C4-2B (cell line): Measurements from ENCODE around the gene LTBP1.
A peak's percentile ranks its signal among the peaks of the same experiment; 100 is the strongest.

ENCODE experiments used
- H3K27ac ChIP-seq: fragments of 450-650 bp; 2 replicates; pipeline ENCODE4 v1.5.1; 2017
- CTCF ChIP-seq: fragments of 450-650 bp; conservative IDR thresholded peaks from 2 replicates; pipeline ENCODE4 v1.5.1; 2017; ENCODE audit warnings: mild to moderate bottlenecking
- ZFX ChIP-seq: fragments of 450-650 bp; IDR thresholded peaks from 2 replicates; pipeline ENCODE4 v1.6.1; 2017

Gene LTBP1

GRCh38 chr2:33121416-33121815 is 174.7 kb downstream of the LTBP1 start:
- no peak for TF ChIP-seq ZFX
- no peak overlapping the region for H3K27ac ChIP-seq

- no peak for TF ChIP-seq CTCF
- TF ChIP-seq ZFX = no peak
- H3K27ac ChIP-seq = no peak overlapping the region
Measured at GRCh38 chr2:33121925-33122324, 175.2 kb downstream of the LTBP1 start.

- TF ChIP-seq CTCF (no peak), ZFX (no peak)
Measured at GRCh38 chr2:33122726-33123125, 176.0 kb downstream of the LTBP1 start.

GRCh38 chr2:33123216-33123615 is 176.5 kb downstream of the LTBP1 start:
- TF ChIP-seq ZFX (no peak), CTCF (no peak)
- H3K27ac ChIP-seq = no peak overlapping the region

More at GRCh38 chr2:33122726-33123125, 176.0 kb downstream of the LTBP1 start:
- H3K27ac ChIP-seq = no peak overlapping the region

- TF ChIP-seq ZFX (no peak), CTCF (peak; percentile 9; the same call in 1 of the 2 replicates)
- H3K27ac ChIP-seq = no peak overlapping the region
Measured at GRCh38 chr2:33126552-33126951, 179.8 kb downstream of the LTBP1 start.

- TF ChIP-seq ZFX (no peak), CTCF (no peak)
Measured at GRCh38 chr2:33126958-33127357, 180.2 kb downstream of the LTBP1 start.

GRCh38 chr2:33129263-33130053 is 182.7 kb downstream of the LTBP1 start:
- TF ChIP-seq CTCF (no peak), ZFX (no peak)
- no peak overlapping the region for H3K27ac ChIP-seq

More at GRCh38 chr2:33126958-33127357, 180.2 kb downstream of the LTBP1 start:
- no peak overlapping the region for H3K27ac ChIP-seq

GRCh38 chr2:33130054-33130447 is 183.3 kb downstream of the LTBP1 start:
- TF ChIP-seq ZFX (no peak), CTCF (no peak)
- H3K27ac ChIP-seq = no peak overlapping the region
